Astrocyte of the cerebellum (primary cell): ENCODE data around the gene ZMYND8.
"Not testable (repeated sequence)": the region's sequence is repeated elsewhere in the genome, so short reads cannot be mapped to it uniquely, and the experiment has no call there.

ENCODE experiments used
- DNase-seq: peaks from one replicate; pipeline ENCODE4 v3.0.0-alpha.2; 2011; ENCODE audit warnings: low read depth
- H3K4me3 ChIP-seq: 2 replicates; pipeline ENCODE4 v1.5.1; 2011; ENCODE audit warnings: mild to moderate bottlenecking, low read depth, low read length, moderate library complexity
- CTCF ChIP-seq: IDR thresholded peaks from 2 replicates; pipeline ENCODE4 v1.5.1; 2012; ENCODE audit warnings: low read length, low read depth, moderate library complexity, mild to moderate bottlenecking; ENCODE audit errors: missing control alignments
- in situ Hi-C: cut with HindIII; loops from 2 replicates; pipeline ENCODE4 v1.10.0; 2017; ENCODE audit warnings: low sequenced_read_pairs

ZMYND8 gene

GRCh38 chr20:47247972-47248371 is 108.5 kb downstream of the ZMYND8 start:
- no peak for TF ChIP-seq CTCF
- in situ Hi-C loops: no loop called here
- H3K4me3 ChIP-seq: no peak overlapping the region
- DNase-seq: no peak

- in situ Hi-C loops: no loop called here
- no peak for TF ChIP-seq CTCF
- no peak overlapping the region for H3K4me3 ChIP-seq
- no peak for DNase-seq
Observed at GRCh38 chr20:47246061-47246777, 110.3 kb downstream of the ZMYND8 start.

- in situ Hi-C loops, H3K4me3 ChIP-seq, DNase-seq: not testable (repeated sequence)
Observed at GRCh38 chr20:47245166-47245565, 111.3 kb downstream of the ZMYND8 start.

GRCh38 chr20:47244451-47244850 is 112.0 kb downstream of the ZMYND8 start:
- H3K4me3 ChIP-seq: no peak overlapping the region
- no peak for DNase-seq
- in situ Hi-C loops: no loop called here
- no peak for TF ChIP-seq CTCF

- in situ Hi-C loops: no loop called here
- no peak for TF ChIP-seq CTCF
Observed at GRCh38 chr20:47243532-47244305, 112.8 kb downstream of the ZMYND8 start.

GRCh38 chr20:47243003-47243402 is 113.5 kb downstream of the ZMYND8 start:
- in situ Hi-C loops: no loop called here
- no peak for DNase-seq
- H3K4me3 ChIP-seq: no peak overlapping the region
- no peak for TF ChIP-seq CTCF

More at GRCh38 chr20:47243532-47244305, 112.8 kb downstream of the ZMYND8 start:
- DNase-seq: no peak
- no peak overlapping the region for H3K4me3 ChIP-seq

- no peak for TF ChIP-seq CTCF
Observed at GRCh38 chr20:47241345-47241781, 115.1 kb downstream of the ZMYND8 start.

GRCh38 chr20:47240096-47240495 is 116.4 kb downstream of the ZMYND8 start:
- in situ Hi-C loops, DNase-seq, H3K4me3 ChIP-seq: not testable (repeated sequence)

More at GRCh38 chr20:47241345-47241781, 115.1 kb downstream of the ZMYND8 start:
- H3K4me3 ChIP-seq: no peak overlapping the region
- in situ Hi-C loops: no loop called here
- no peak for DNase-seq
